Metanephros (tissue), 1 donor: ENCODE measurements around the gene IKZF5. TPM values are rescaled to one million over a fixed set of nuclear protein-coding genes. Genes with fewer than 3 reads are reported as not detected.

Source experiments
- total RNA-seq: library from RNA; depleted of rRNA; stranded (reverse); fragments of >200 nt; gene quantifications from one replicate; pipeline ENCODE4 v1.2.3, GENCODE V29; 2014

The IKZF5 gene
- total RNA-seq = 10.5 TPM

DNA sequence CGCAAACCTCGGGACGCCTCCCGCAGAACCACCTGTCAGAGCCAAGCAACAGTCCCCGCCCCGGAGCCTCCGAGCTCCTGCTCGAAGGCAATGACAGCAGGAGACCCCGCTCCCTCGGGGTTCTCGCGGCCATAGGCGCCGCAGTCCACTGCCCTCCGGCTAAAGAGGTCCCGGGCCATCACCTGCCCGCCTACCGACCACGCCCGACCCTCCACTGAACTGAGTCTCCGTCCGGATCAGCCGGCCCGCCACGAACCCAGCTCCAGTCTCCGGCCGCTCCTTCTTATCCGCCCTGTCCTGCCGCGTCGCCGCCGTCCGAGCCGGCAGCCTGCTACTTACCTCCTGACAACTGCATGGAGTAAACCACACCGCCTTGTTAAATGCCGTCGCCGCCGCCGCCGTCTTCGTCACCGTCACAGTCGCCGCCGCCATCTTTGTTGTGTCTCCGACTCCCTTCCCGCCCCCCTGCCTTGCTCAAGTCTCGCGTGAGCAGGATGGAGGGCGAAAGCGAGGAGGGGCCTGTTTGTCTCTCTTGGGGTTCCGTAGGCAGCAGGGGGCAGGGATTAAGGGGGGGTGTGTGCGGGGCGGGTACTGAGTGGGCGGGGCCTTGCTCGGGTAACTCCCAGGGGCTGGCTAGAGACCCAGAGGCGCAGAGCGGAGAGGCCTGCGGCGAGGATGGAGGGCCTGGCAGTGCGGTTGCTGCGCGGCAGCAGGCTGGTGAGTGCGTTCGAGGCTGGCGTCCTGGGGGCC, at the start of gene IKZF5, which contains the start of gene ACADSB:
TSS of gene IKZF5 (minus strand) at position 441 of the 750 bp plus-strand sequence. CDS start 10,170 bp downstream, outside the sequence.
TSS of gene ACADSB (plus strand) at position 652 of the 750 bp plus-strand sequence. CDS start at position 676, 24 bp downstream.

GRCh38 chr10:122980209-122981065, 28.2 kb downstream of the IKZF5 start, which contains the start of gene PSTK:
PSTK (plus strand) TSS chr10:122980401; CDS start chr10:122980480, 79 bp downstream.

DNA sequence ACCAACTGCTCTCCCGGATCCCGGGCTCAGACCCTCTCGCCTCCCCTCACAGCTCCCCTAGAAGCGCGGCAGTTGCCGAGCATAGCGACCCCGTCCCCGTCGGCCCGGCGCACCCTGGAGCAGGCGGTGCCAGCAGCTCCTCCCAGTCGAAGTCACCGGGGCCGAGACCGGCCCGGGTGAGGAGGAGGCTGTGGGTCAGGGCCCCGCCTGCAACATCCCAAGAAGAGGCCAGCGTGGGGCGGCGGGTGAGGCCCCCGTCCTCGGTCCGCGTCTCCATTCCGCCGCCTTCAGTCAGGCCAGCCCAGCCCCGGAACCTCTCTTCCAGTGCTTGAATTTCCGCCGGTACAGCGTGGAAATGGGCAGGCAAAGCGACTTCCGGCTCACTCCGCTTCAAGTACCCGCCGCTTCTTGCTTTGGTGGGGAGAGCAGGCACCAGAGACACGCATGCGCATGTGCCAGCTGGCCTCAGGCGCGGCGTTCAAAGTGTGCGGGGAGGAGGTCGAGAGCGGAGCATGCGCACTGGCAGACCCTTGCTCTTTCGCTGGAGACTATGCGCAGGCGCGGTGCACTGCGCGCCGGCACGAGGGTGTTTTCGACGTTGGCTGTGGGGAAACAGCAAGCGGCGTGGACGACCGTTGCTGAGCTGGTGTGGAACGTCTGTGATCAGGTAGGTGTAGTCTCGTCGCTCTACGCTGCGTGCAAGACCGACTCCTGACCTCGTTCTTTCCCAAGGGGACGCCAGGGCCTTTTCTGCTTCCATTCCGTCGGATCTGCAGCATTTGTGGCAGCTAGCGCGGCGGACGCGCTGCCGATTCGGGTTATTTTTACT, 54.5 kb downstream of the IKZF5 start, which contains the start of gene C10orf88:
TSS of gene C10orf88 (minus strand) at position 326 of the 829 bp plus-strand sequence. CDS start at position 277, 49 bp downstream.

Other genes starting within 250 kb of the IKZF5 start
- 0.29 TPM for gene CUZD1, start 162.9 kb downstream of the IKZF5 start, total RNA-seq
- gene FAM24B, start 129.2 kb downstream of the IKZF5 start, total RNA-seq = 5.8 TPM
- not detected for gene FAM24A, start 98.2 kb downstream of the IKZF5 start, total RNA-seq
- 9.9 TPM for gene C10orf88, start 54.6 kb downstream of the IKZF5 start, total RNA-seq
- gene PSTK, start 28.4 kb downstream of the IKZF5 start, total RNA-seq = 6.9 TPM
- 18.1 TPM for gene ACADSB, start 211 bp upstream of the IKZF5 start, total RNA-seq
- 0.82 TPM for gene HMX3, start 127.2 kb upstream of the IKZF5 start, total RNA-seq
- 0.99 TPM for gene HMX2, start 139.3 kb upstream of the IKZF5 start, total RNA-seq
- gene BUB3, start 145.6 kb upstream of the IKZF5 start, total RNA-seq = 177 TPM